Memory B cell (primary cell): Measurements from ENCODE around the gene C22orf39.

Experiments used
- ATAC-seq: fragments of 150-1000 bp; cut with Tn5 transposase; 2 replicates; pipeline ENCODE4 v1.10.0; 2021; ENCODE audit warnings: low read depth, mild to moderate bottlenecking, moderate library complexity
- DNase-seq, 2 donors: peaks; one replicate each; pipeline ENCODE4 v3.0.0; 2022; ENCODE audit warnings: low spot score in 2 of 2
- H3K27ac Mint-ChIP-seq: one replicate; pipeline ENCODE4 v1.8.0; 2022; ENCODE audit warnings: mild to moderate bottlenecking, moderate library complexity, mixed read lengths
- H3K27me3 Mint-ChIP-seq: one replicate; pipeline ENCODE4 v1.8.0; 2022; ENCODE audit warnings: mixed read lengths
- H3K36me3 Mint-ChIP-seq: one replicate; pipeline ENCODE4 v1.8.0; 2022; ENCODE audit warnings: mild to moderate bottlenecking, mixed read lengths
- H3K4me1 Mint-ChIP-seq: one replicate; pipeline ENCODE4 v1.8.0; 2022; ENCODE audit warnings: mixed read lengths
- H3K4me3 Mint-ChIP-seq: one replicate; pipeline ENCODE4 v1.8.0; 2022; ENCODE audit warnings: mild to moderate bottlenecking, moderate library complexity, mixed read lengths
- H3K9me3 Mint-ChIP-seq: one replicate; pipeline ENCODE4 v1.8.0; 2022; ENCODE audit warnings: mixed read lengths

C22orf39 gene

GRCh38 chr22:19480789-19481188 lies 33.3 kb upstream of the C22orf39 start:
- ATAC-seq (no peak), DNase-seq (no peak)
- Mint-ChIP-seq H3K36me3 (no peaks in the 10 kb centered on the region), H3K4me1 (peaks cover 19% of the 10 kb centered on the region), H3K4me3 (peak overlapping the region; percentile 97), H3K27me3 (no peaks in the 10 kb centered on the region), H3K27ac (no peak overlapping the region), H3K9me3 (no peaks in the 10 kb centered on the region)

GRCh38 chr22:19480173-19480568 lies 32.7 kb upstream of the C22orf39 start:
- Mint-ChIP-seq H3K4me3 (peak overlapping the region; percentile 97), H3K4me1 (peaks cover 24% of the 10 kb centered on the region), H3K9me3 (no peaks in the 10 kb centered on the region), H3K36me3 (peaks cover 2% of the 10 kb centered on the region), H3K27ac (no peak overlapping the region), H3K27me3 (no peaks in the 10 kb centered on the region)
- ATAC-seq (no peak), DNase-seq (no peak)

GRCh38 chr22:19479355-19480172 lies 32.1 kb upstream of the C22orf39 start, which contains the start of gene CDC45:
TSS of gene CDC45 (plus strand) at chr22:19479920. CDS start at chr22:19479969, 49 bp downstream.
- peak within 1 kb of the TSS; percentile 97 for H3K4me3 Mint-ChIP-seq
- peaks cover 3% of the 10 kb centered on the region for H3K36me3 Mint-ChIP-seq
- no peaks in the 10 kb centered on the region for H3K9me3 Mint-ChIP-seq
- H3K27ac Mint-ChIP-seq: peak within 1 kb of the TSS; percentile 100
- H3K4me1 Mint-ChIP-seq: peaks cover 25% of the 10 kb centered on the region
- H3K27me3 Mint-ChIP-seq: no peaks in the 10 kb centered on the region
- DNase-seq (peak; percentile 80 to 91), ATAC-seq (peak; percentile 90)

GRCh38 chr22:19478901-19479354 lies 31.4 kb upstream of the C22orf39 start, which contains the start of gene UFD1:
TSS of gene UFD1 (minus strand) at chr22:19479193. CDS start at chr22:19479085, 108 bp downstream.
- peaks cover 26% of the 10 kb centered on the region for H3K4me1 Mint-ChIP-seq
- ATAC-seq: peak; percentile 55
- H3K27me3 Mint-ChIP-seq: no peaks in the 10 kb centered on the region
- H3K9me3 Mint-ChIP-seq: no peaks in the 10 kb centered on the region
- peak; percentile 76 to 80 for DNase-seq
- H3K27ac Mint-ChIP-seq: peak within 1 kb of the TSS; percentile 100
- H3K36me3 Mint-ChIP-seq: peaks cover 4% of the 10 kb centered on the region
- H3K4me3 Mint-ChIP-seq: peak within 1 kb of the TSS; percentile 97

- Mint-ChIP-seq H3K9me3 (no peaks in the 10 kb centered on the region), H3K27me3 (no peaks in the 10 kb centered on the region), H3K36me3 (peaks cover 7% of the 10 kb centered on the region), H3K4me1 (peaks cover 29% of the 10 kb centered on the region), H3K4me3 (peak overlapping the region; percentile 97), H3K27ac (peak overlapping the region; percentile 100)
- ATAC-seq (no peak), DNase-seq (no peak)
Measured at GRCh38 chr22:19478045-19478900, 30.8 kb upstream of the C22orf39 start.

GRCh38 chr22:19477321-19478044 lies 30.0 kb upstream of the C22orf39 start:
- ATAC-seq (no peak), DNase-seq (no peak)
- Mint-ChIP-seq H3K4me3 (peak overlapping the region; percentile 97), H3K36me3 (peaks cover 7% of the 10 kb centered on the region), H3K27me3 (no peaks in the 10 kb centered on the region), H3K4me1 (peaks cover 29% of the 10 kb centered on the region), H3K9me3 (no peaks in the 10 kb centered on the region), H3K27ac (peak overlapping the region; percentile 100)

GRCh38 chr22:19476023-19476422 lies 28.5 kb upstream of the C22orf39 start:
- Mint-ChIP-seq H3K27ac (no peak overlapping the region), H3K27me3 (no peaks in the 10 kb centered on the region), H3K4me1 (peaks cover 29% of the 10 kb centered on the region), H3K4me3 (no peak overlapping the region), H3K9me3 (no peaks in the 10 kb centered on the region), H3K36me3 (peaks cover 10% of the 10 kb centered on the region)
- ATAC-seq (no peak), DNase-seq (no peak)

GRCh38 chr22:19473578-19473977 lies 26.1 kb upstream of the C22orf39 start:
- Mint-ChIP-seq H3K27ac (no peak overlapping the region), H3K9me3 (no peaks in the 10 kb centered on the region), H3K27me3 (no peaks in the 10 kb centered on the region), H3K36me3 (peaks cover 21% of the 10 kb centered on the region), H3K4me3 (no peak overlapping the region), H3K4me1 (peaks cover 28% of the 10 kb centered on the region)
- no peak for ATAC-seq
- DNase-seq: no peak

- peak overlapping the region; percentile 45 for H3K27ac Mint-ChIP-seq
- peaks cover 28% of the 10 kb centered on the region for H3K36me3 Mint-ChIP-seq
- ATAC-seq (no peak), DNase-seq (no peak)
- H3K4me3 Mint-ChIP-seq: no peak overlapping the region
- H3K9me3 Mint-ChIP-seq: no peaks in the 10 kb centered on the region
- peaks cover 18% of the 10 kb centered on the region for H3K4me1 Mint-ChIP-seq
- no peaks in the 10 kb centered on the region for H3K27me3 Mint-ChIP-seq
Measured at GRCh38 chr22:19472233-19472632, 24.7 kb upstream of the C22orf39 start.

GRCh38 chr22:19471572-19471971 lies 24.1 kb upstream of the C22orf39 start:
- ATAC-seq (no peak), DNase-seq (no peak)
- H3K4me3 Mint-ChIP-seq: no peak overlapping the region
- no peak overlapping the region for H3K27ac Mint-ChIP-seq
- H3K4me1 Mint-ChIP-seq: peaks cover 17% of the 10 kb centered on the region
- H3K36me3 Mint-ChIP-seq: peaks cover 28% of the 10 kb centered on the region
- H3K9me3 Mint-ChIP-seq: no peaks in the 10 kb centered on the region
- H3K27me3 Mint-ChIP-seq: no peaks in the 10 kb centered on the region

GRCh38 chr22:19470010-19470409 lies 22.5 kb upstream of the C22orf39 start:
- H3K4me1 Mint-ChIP-seq: peaks cover 7% of the 10 kb centered on the region
- no peaks in the 10 kb centered on the region for H3K27me3 Mint-ChIP-seq
- DNase-seq: no peak
- H3K9me3 Mint-ChIP-seq: no peaks in the 10 kb centered on the region
- no peak overlapping the region for H3K27ac Mint-ChIP-seq
- no peak for ATAC-seq
- no peak overlapping the region for H3K4me3 Mint-ChIP-seq
- H3K36me3 Mint-ChIP-seq: peaks cover 33% of the 10 kb centered on the region

GRCh38 chr22:19469421-19469820 lies 21.9 kb upstream of the C22orf39 start:
- H3K36me3 Mint-ChIP-seq: peaks cover 33% of the 10 kb centered on the region
- H3K27me3 Mint-ChIP-seq: no peaks in the 10 kb centered on the region
- H3K9me3 Mint-ChIP-seq: no peaks in the 10 kb centered on the region
- ATAC-seq (no peak), DNase-seq (no peak)
- H3K4me1 Mint-ChIP-seq: peaks cover 7% of the 10 kb centered on the region
- H3K4me3 Mint-ChIP-seq: no peak overlapping the region
- H3K27ac Mint-ChIP-seq: no peak overlapping the region

GRCh38 chr22:19467912-19468311 lies 20.4 kb upstream of the C22orf39 start:
- peaks cover 3% of the 10 kb centered on the region for H3K4me1 Mint-ChIP-seq
- DNase-seq (no peak), ATAC-seq (no peak)
- H3K36me3 Mint-ChIP-seq: peaks cover 29% of the 10 kb centered on the region
- no peak overlapping the region for H3K4me3 Mint-ChIP-seq
- no peak overlapping the region for H3K27ac Mint-ChIP-seq
- H3K9me3 Mint-ChIP-seq: no peaks in the 10 kb centered on the region
- no peaks in the 10 kb centered on the region for H3K27me3 Mint-ChIP-seq
